ENCODE measurements around the gene ARHGDIG. TPM values are rescaled to one million over a fixed set of nuclear protein-coding genes. Genes with fewer than 3 reads are reported as not detected.
A peak's percentile ranks its signal among the peaks of the same experiment; 100 is the strongest.

Gene ARHGDIG
- total RNA-seq, 4 donors from 2014 or later = not detected

GRCh38 chr16:242281-242680, 38.1 kb upstream of the ARHGDIG start:
- TF ChIP-seq POLR2A (IDR thresholded peaks at IDR 0.05) = no peak
- TF ChIP-seq EP300 (IDR thresholded peaks at IDR 0.05) = no peak
- TF ChIP-seq CTCF (IDR thresholded peaks at IDR 0.05) = no peak
- Histone ChIP-seq H3K36me3 (no peaks in the 10 kb centered on the region), H3K4me1 (peaks cover 0 to 30% (median 10%) of the 10 kb centered on the region in 4 donors), H3K4me3 (no peak overlapping the region), H3K27me3 (no peaks in the 10 kb centered on the region), H3K27ac (peak overlapping the region in 2 of 4 donors; percentile 74 to 90), H3K9me3 (no peaks in the 10 kb centered on the region)
- WGBS, 2 donors = 85 to 89% methylated on average over 10 of the region's 10 CpGs
- DNase-seq (ENCODE audit: low spot score in 2 of 2) = no peak

GRCh38 chr16:243348-243747, 37.0 kb upstream of the ARHGDIG start:
- H3K4me1 ChIP-seq = peaks cover 0 to 30% (median 10%) of the 10 kb centered on the region in 4 donors
- H3K4me3 ChIP-seq = no peak overlapping the region
- peak overlapping the region in 1 of 4 donors; percentile 48 for H3K27ac ChIP-seq
- no peaks in the 10 kb centered on the region for H3K27me3 ChIP-seq
- H3K36me3 ChIP-seq = peaks cover 0 to 8% (median 0%) of the 10 kb centered on the region in 3 donors
- 90 to 92% methylated on average over 4 of the region's 4 CpGs for WGBS, 2 donors
- TF ChIP-seq CTCF (IDR thresholded peaks at IDR 0.05) (no peak), EP300 (IDR thresholded peaks at IDR 0.05) (no peak), POLR2A (IDR thresholded peaks at IDR 0.05) (no peak)
- DNase-seq (ENCODE audit: low spot score in 2 of 2) = no peak
- H3K9me3 ChIP-seq = no peaks in the 10 kb centered on the region

GRCh38 chr16:245105-245504, 35.3 kb upstream of the ARHGDIG start:
- no peak for DNase-seq (ENCODE audit: low spot score in 2 of 2)
- 87 to 88% methylated on average over 9 of the region's 9 CpGs for WGBS, 2 donors

GRCh38 chr16:247027-247426, 33.4 kb upstream of the ARHGDIG start:
- Histone ChIP-seq H3K4me3 (no peak overlapping the region), H3K27ac (no peak overlapping the region), H3K9me3 (no peaks in the 10 kb centered on the region), H3K36me3 (peaks cover 3 to 38% (median 4%) of the 10 kb centered on the region in 3 donors), H3K27me3 (no peaks in the 10 kb centered on the region), H3K4me1 (peaks cover 0 to 2% (median 0%) of the 10 kb centered on the region in 4 donors)
- TF ChIP-seq EP300 (IDR thresholded peaks at IDR 0.05) (no peak), POLR2A (IDR thresholded peaks at IDR 0.05) (no peak), CTCF (IDR thresholded peaks at IDR 0.05) (no peak)
- no peak for DNase-seq (ENCODE audit: low spot score in 2 of 2)
- 95 to 96% methylated on average over 12 of the region's 12 CpGs for WGBS, 2 donors

More at GRCh38 chr16:245105-245504, 35.3 kb upstream of the ARHGDIG start:
- peaks cover 0 to 19% (median 8%) of the 10 kb centered on the region in 4 donors for H3K4me1 ChIP-seq
- H3K9me3 ChIP-seq = no peaks in the 10 kb centered on the region
- no peaks in the 10 kb centered on the region for H3K27me3 ChIP-seq
- no peak overlapping the region for H3K27ac ChIP-seq
- peaks cover 0 to 24% (median 4%) of the 10 kb centered on the region in 3 donors for H3K36me3 ChIP-seq
- H3K4me3 ChIP-seq = no peak overlapping the region
- TF ChIP-seq POLR2A (IDR thresholded peaks at IDR 0.05) (no peak), CTCF (IDR thresholded peaks at IDR 0.05) (no peak), EP300 (IDR thresholded peaks at IDR 0.05) (no peak)

GRCh38 chr16:249431-249830, 31.0 kb upstream of the ARHGDIG start:
- TF ChIP-seq EP300 (IDR thresholded peaks at IDR 0.05) = no peak
- no peak for TF ChIP-seq CTCF (IDR thresholded peaks at IDR 0.05)
- no peak for TF ChIP-seq POLR2A (IDR thresholded peaks at IDR 0.05)
- H3K9me3 ChIP-seq = no peaks in the 10 kb centered on the region
- no peak for DNase-seq (ENCODE audit: low spot score in 2 of 2)
- no peaks in the 10 kb centered on the region for H3K27me3 ChIP-seq
- no peak overlapping the region for H3K27ac ChIP-seq
- H3K36me3 ChIP-seq = peaks cover 3 to 60% (median 4%) of the 10 kb centered on the region in 3 donors
- H3K4me1 ChIP-seq = no peaks in the 10 kb centered on the region
- H3K4me3 ChIP-seq = no peak overlapping the region
- WGBS, 2 donors = 91 to 94% methylated on average over 12 of the region's 12 CpGs
